HG03039 (cell line): ENCODE results near the gene GRK5.

Experiments used
- ATAC-seq: cut with Tn5 transposase; IDR thresholded peaks from one replicate; pipeline ENCODE4 v1.9.1; 2021; ENCODE audit warnings: mild to moderate bottlenecking, moderate library complexity; ENCODE audit not compliant: unreplicated experiment

Gene GRK5

GRCh38 chr10:119396709-119397071 lies 189.3 kb downstream of the GRK5 start:
- no peak for ATAC-seq

- ATAC-seq = no peak
Observed at GRCh38 chr10:119397416-119397815, 190.0 kb downstream of the GRK5 start.

- no peak for ATAC-seq
Observed at GRCh38 chr10:119398996-119399395, 191.6 kb downstream of the GRK5 start.

GRCh38 chr10:119399466-119399865 lies 192.1 kb downstream of the GRK5 start:
- ATAC-seq = no peak

GRCh38 chr10:119401671-119402395 lies 194.5 kb downstream of the GRK5 start:
- no peak for ATAC-seq

- ATAC-seq = no peak
Observed at GRCh38 chr10:119403921-119404320, 196.6 kb downstream of the GRK5 start.

GRCh38 chr10:119404719-119405519 lies 197.5 kb downstream of the GRK5 start:
- ATAC-seq = no peak

- ATAC-seq = no peak
Observed at GRCh38 chr10:119405520-119405807, 198.1 kb downstream of the GRK5 start.

GRCh38 chr10:119406137-119406536 lies 198.8 kb downstream of the GRK5 start:
- no peak for ATAC-seq

- ATAC-seq = no peak
Observed at GRCh38 chr10:119406601-119407253, 199.4 kb downstream of the GRK5 start.

GRCh38 chr10:119407254-119407777 lies 199.9 kb downstream of the GRK5 start:
- ATAC-seq = no peak

- ATAC-seq = no peak
Observed at GRCh38 chr10:119408072-119408471, 200.7 kb downstream of the GRK5 start.

- no peak for ATAC-seq
Observed at GRCh38 chr10:119408969-119409371, 201.6 kb downstream of the GRK5 start.

GRCh38 chr10:119409385-119409784 lies 202.0 kb downstream of the GRK5 start:
- ATAC-seq = no peak

GRCh38 chr10:119409906-119410305 lies 202.5 kb downstream of the GRK5 start:
- no peak for ATAC-seq

- no peak for ATAC-seq
Observed at GRCh38 chr10:119410361-119411116, 203.2 kb downstream of the GRK5 start.

- ATAC-seq = no peak
Observed at GRCh38 chr10:119412244-119413092, 205.1 kb downstream of the GRK5 start.

GRCh38 chr10:119413093-119413453 lies 205.7 kb downstream of the GRK5 start:
- no peak for ATAC-seq

GRCh38 chr10:119413471-119414080 lies 206.2 kb downstream of the GRK5 start:
- no peak for ATAC-seq

GRCh38 chr10:119414081-119414611 lies 206.8 kb downstream of the GRK5 start:
- ATAC-seq = no peak
